ENCODE data around the gene TEX19.

- no peak for TF ChIP-seq SP1 (IDR thresholded peaks at IDR 0.05; ENCODE audit: low read depth, low read length)
- TF ChIP-seq USF2 (IDR thresholded peaks at IDR 0.05; ENCODE audit: borderline replicate concordance, low read depth, low read length), result no peak
- no peak for TF ChIP-seq DPF2 (IDR thresholded peaks at IDR 0.05)
- TF ChIP-seq ELK1 (IDR thresholded peaks at IDR 0.05; ENCODE audit: low read depth, low read length), result no peak
- TF ChIP-seq CTCF (IDR thresholded peaks at IDR 0.05 in 2 of 3, conservative IDR thresholded peaks at IDR 0.05 in 1 of 3; ENCODE audit: control insufficient read depth in 2 of 3, extremely low read depth in 1 of 3, insufficient read depth in 1 of 3, low read depth in 3 of 3, low read length in 3 of 3), result no peak
Measured at GRCh38 chr17:82346342-82347300, 12.4 kb upstream of the TEX19 start.
